HepG2 (cell line): ENCODE results near the gene PIWIL1. TPM values are rescaled to one million over a fixed set of nuclear protein-coding genes. Genes with fewer than 3 reads are reported as not detected.

Experiments
- CHD4 ChIP-seq: fragments of 200-600 bp; sonication (generic); IDR thresholded peaks from 2 replicates; pipeline ENCODE4 v1.7.0; 2017; ENCODE audit warnings: mild to moderate bottlenecking, low read length, borderline replicate concordance
- ETS1 ChIP-seq: sonication (generic); formaldehyde crosslinking; IDR thresholded peaks from 2 replicates; pipeline ENCODE4 v1.4.0; 2020; ENCODE audit warnings: missing genetic modification reagents
- FOXK1 ChIP-seq: sonication (generic); formaldehyde crosslinking; IDR thresholded peaks from 2 replicates; pipeline ENCODE4 v1.4.0; 2020; ENCODE audit warnings: low read depth, missing genetic modification reagents, borderline replicate concordance
- GMEB1 ChIP-seq: sonication (generic); formaldehyde crosslinking; IDR thresholded peaks from 2 replicates; pipeline ENCODE4 v1.5.1; 2020; ENCODE audit warnings: missing genetic modification reagents, mild to moderate bottlenecking, borderline replicate concordance
- MAZ ChIP-seq, 2 experiments: sonication (generic) in 1 of 2; formaldehyde crosslinking in 1 of 2; IDR thresholded peaks; 2 replicates each; pipeline versions ENCODE4 v1.5.0 to v1.6.1; 2012 to 2020; ENCODE audit warnings: low read depth in 2 of 2, mild to moderate bottlenecking in 2 of 2, borderline replicate concordance in 1 of 2, improper control_type of control experiment in 1 of 2, low read length in 1 of 2, missing genetic modification reagents in 1 of 2, moderate library complexity in 1 of 2
- MLXIP ChIP-seq: sonication (generic); formaldehyde crosslinking; IDR thresholded peaks from 2 replicates; pipeline ENCODE4 v1.9.0; 2021; ENCODE audit warnings: missing genetic modification reagents, borderline replicate concordance
- RNF219 ChIP-seq: sonication (generic); formaldehyde crosslinking; IDR thresholded peaks from 2 replicates; pipeline ENCODE4 v1.5.0; 2020; ENCODE audit warnings: mild to moderate bottlenecking, missing genetic modification reagents
- TRAFD1 ChIP-seq: sonication (generic); formaldehyde crosslinking; IDR thresholded peaks from 2 replicates; pipeline ENCODE4 v1.5.1; 2020; ENCODE audit warnings: missing genetic modification reagents, mild to moderate bottlenecking, borderline replicate concordance
- ZFX ChIP-seq: sonication (generic); formaldehyde crosslinking; IDR thresholded peaks from 2 replicates; pipeline ENCODE4 v1.4.0; 2020; ENCODE audit warnings: mild to moderate bottlenecking, low read depth, missing genetic modification reagents, moderate library complexity
- polyA plus RNA-seq, 8 experiments: library from polyadenylated mRNA; depleted of rRNA in 3 of 8; stranded (reverse) in 7 of 8; unstranded in 1 of 8; fragments of >200 nt; fragmentation: Illumina TruSeq in 4 of 8; extraction: Trizol in 4 of 8; gene quantifications; 2 replicates each; pipeline versions ENCODE4 v1.2.1 to v1.2.3, GENCODE V29; 2011 to 2016; ENCODE audit warnings: low read depth in 4 of 8, missing spikeins in 1 of 8, mixed read lengths in 1 of 8; ENCODE audit not compliant: insufficient read depth in 1 of 8
- total RNA-seq, 5 experiments: library from RNA; depleted of rRNA; stranded (reverse); fragments of >200 nt; fragmentation: Illumina TruSeq; extraction: Trizol; gene quantifications; 2 replicates each; pipeline ENCODE4 v1.2.3, GENCODE V29; 2016; ENCODE audit warnings: low read depth in 1 of 5

The PIWIL1 gene
- total and polyA plus RNA-seq, 2 of the 13 experiments (the other 11 are each of a cell fraction or from before 2014, with no cell fraction given): not detected

- no peak for TF ChIP-seq GMEB1 (CRISPR knock-in tag)
- TF ChIP-seq MLXIP: no peak
- TF ChIP-seq RNF219: no peak
- TF ChIP-seq ZFX (CRISPR knock-in tag): no peak
- no peak for TF ChIP-seq TRAFD1 (CRISPR knock-in tag)
- TF ChIP-seq MAZ (IDR thresholded peaks at IDR 0.05; ENCODE audit: borderline replicate concordance, low read depth, low read length): no peak
- TF ChIP-seq MAZ (CRISPR knock-in tag; IDR thresholded peaks at IDR 0.05; ENCODE audit: low read depth): no peak
- TF ChIP-seq ETS1 (CRISPR knock-in tag): no peak
- TF ChIP-seq CHD4: no peak
- TF ChIP-seq FOXK1: no peak
Measured at GRCh38 chr12:130333341-130333740, 4.3 kb upstream of the PIWIL1 start (continued).
